Omental fat pad (tissue), 4 donors: Measurements from ENCODE around the gene ZDHHC22. TPM values are rescaled to one million over a fixed set of nuclear protein-coding genes. Genes with fewer than 3 reads are reported as not detected.
"Not testable (repeated sequence)": the region's sequence is repeated elsewhere in the genome, so short reads cannot be mapped to it uniquely, and the experiment has no call there.

Source experiments
- ATAC-seq: fragments of 150-250 bp; one replicate; pipeline ENCODE4 v1.9.1; 2016; ENCODE audit warnings: mild to moderate bottlenecking, moderate library complexity; ENCODE audit not compliant: low FRiP score
- DNase-seq: peaks from one replicate; pipeline ENCODE4 v3.0.0-alpha.2; 2019; ENCODE audit warnings: low spot score
- CTCF ChIP-seq, 3 donors: fragments of 450-650 bp; IDR thresholded peaks; one replicate each; pipeline ENCODE4 v1.5.1; 2016 to 2017; ENCODE audit warnings: antibody characterized with exemption in 3 of 3, mild to moderate bottlenecking in 3 of 3, moderate library complexity in 2 of 3
- total RNA-seq, 4 donors: library from RNA; depleted of rRNA; stranded (reverse); fragments of >200 nt; gene quantifications; one replicate each; pipeline ENCODE4 v1.1.0, GENCODE V29; 2016

ZDHHC22 gene
- total RNA-seq, 4 donors from 2014 or later: not detected

GRCh38 chr14:77175843-77176242 is 34.3 kb upstream of the ZDHHC22 start:
- DNase-seq (no peak), ATAC-seq (no peak)
- no peak for TF ChIP-seq CTCF (IDR thresholded peaks at IDR 0.05)

GRCh38 chr14:77173911-77174617 is 32.5 kb upstream of the ZDHHC22 start:
- not testable (repeated sequence) for DNase-seq, ATAC-seq

GRCh38 chr14:77172916-77173315 is 31.3 kb upstream of the ZDHHC22 start:
- no peak for TF ChIP-seq CTCF (IDR thresholded peaks at IDR 0.05)
- DNase-seq (no peak), ATAC-seq (no peak)

GRCh38 chr14:77170045-77170444 is 28.5 kb upstream of the ZDHHC22 start:
- ATAC-seq (no peak), DNase-seq (no peak)
- no peak for TF ChIP-seq CTCF (IDR thresholded peaks at IDR 0.05)

GRCh38 chr14:77161011-77161410 is 19.4 kb upstream of the ZDHHC22 start:
- no peak for TF ChIP-seq CTCF (IDR thresholded peaks at IDR 0.05)
- DNase-seq (no peak), ATAC-seq (no peak)

- no peak for DNase-seq
- no peak for TF ChIP-seq CTCF (IDR thresholded peaks at IDR 0.05)
- ATAC-seq: no peak
Observed at GRCh38 chr14:77158882-77159255, 17.3 kb upstream of the ZDHHC22 start.

GRCh38 chr14:77158175-77158881 is 16.7 kb upstream of the ZDHHC22 start:
- no peak for TF ChIP-seq CTCF (IDR thresholded peaks at IDR 0.05)
- DNase-seq (no peak), ATAC-seq (no peak)
